Measurements from ENCODE around the gene LRIF1. TPM values are rescaled to one million over a fixed set of nuclear protein-coding genes. Genes with fewer than 3 reads are reported as not detected.

Gene LRIF1
- total and polyA plus RNA-seq, 2 of the 4 experiments (the other 2 are of a cell fraction), result 5.4 to 6.8 TPM

DNA sequence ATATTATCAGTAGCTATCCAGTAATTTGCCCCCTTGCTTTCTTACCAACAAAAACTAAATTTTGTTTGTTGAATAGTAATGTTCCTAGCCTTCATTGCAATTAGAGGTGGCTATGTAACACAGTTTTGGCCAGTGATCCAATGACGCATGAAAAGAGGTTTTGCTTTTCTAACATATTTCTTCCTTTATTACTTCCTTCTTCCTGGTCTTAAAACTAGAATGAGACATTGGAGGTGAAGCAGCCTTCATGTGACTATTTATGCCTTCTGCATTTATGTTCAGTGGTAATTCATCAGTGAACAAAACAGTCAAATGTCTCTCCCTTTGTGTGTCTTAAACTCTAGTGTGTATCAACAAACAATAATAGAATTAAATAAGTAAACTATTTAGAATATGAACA lies 35.5 kb downstream of the LRIF1 start:
- WGBS, 2 experiments (ENCODE audit: extremely low coverage in 2 of 2, insufficient read length in 1 of 2), result no CpG with 5 or more reads among the region's 1 CpG
- in situ Hi-C loops (cut with MboI; ENCODE audit: low sequenced_read_pairs), result no loop called here

More for the DNA sequence above, 35.5 kb downstream of the LRIF1 start:
- H2BK15ac ChIP-seq (ENCODE audit: low read depth, low read length), result no peak overlapping the region
- no peak overlapping the region for H3K56ac ChIP-seq (ENCODE audit: extremely low read depth, insufficient read depth, low read length)
- no peaks in the 10 kb centered on the region for H3K27me3 ChIP-seq (ENCODE audit: control insufficient read depth, insufficient read depth, low read length)
- no peak overlapping the region for H3K9ac ChIP-seq (ENCODE audit: low read depth, low read length)
- no peak overlapping the region for H3K18ac ChIP-seq (ENCODE audit: low read depth, low read length)
- H2BK20ac ChIP-seq (ENCODE audit: low read depth, low read length), result no peak overlapping the region
- H3K14ac ChIP-seq (replicated peaks; ENCODE audit: low read depth, low read length), result no peak overlapping the region
- H3K9me3 ChIP-seq (ENCODE audit: control insufficient read depth, insufficient read depth, low read length), result no peaks in the 10 kb centered on the region
- intact Hi-C loops (cut with micrococcal nuclease) (no loop called here), dilution Hi-C loops (cut with HindIII; ENCODE audit: low sequenced_read_pairs, unreplicated experiment) (no loop called here)
- H3K4ac ChIP-seq (ENCODE audit: low read depth, low read length), result no peak overlapping the region
- no peak overlapping the region for H2AK5ac ChIP-seq (ENCODE audit: low read depth, low read length)
- no TSS peak for BruUV-seq (replicated peaks)
- TF ChIP-seq BHLHE40 (IDR thresholded peaks at IDR 0.05; ENCODE audit: low read depth, low read length) (no peak), NFE2L2 (IDR thresholded peaks at IDR 0.05; ENCODE audit: low read depth, low read length) (no peak), CHD1 (IDR thresholded peaks at IDR 0.05; ENCODE audit: low read depth, low read length) (no peak), SMC3 (IDR thresholded peaks at IDR 0.05; ENCODE audit: low read depth, low read length) (no peak), CEBPB (IDR thresholded peaks at IDR 0.05; ENCODE audit: low read depth, low read length) (no peak), MAFK (IDR thresholded peaks at IDR 0.05; ENCODE audit: low read depth, low read length) (no peak)
- TF ChIP-seq, protein P1, sequence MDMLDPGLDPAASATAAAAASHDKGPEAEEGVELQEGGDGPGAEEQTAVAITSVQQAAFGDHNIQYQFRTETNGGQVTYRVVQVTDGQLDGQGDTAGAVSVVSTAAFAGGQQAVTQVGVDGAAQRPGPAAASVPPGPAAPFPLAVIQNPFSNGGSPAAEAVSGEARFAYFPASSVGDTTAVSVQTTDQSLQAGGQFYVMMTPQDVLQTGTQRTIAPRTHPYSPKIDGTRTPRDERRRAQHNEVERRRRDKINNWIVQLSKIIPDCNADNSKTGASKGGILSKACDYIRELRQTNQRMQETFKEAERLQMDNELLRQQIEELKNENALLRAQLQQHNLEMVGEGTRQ (IDR thresholded peaks at IDR 0.05; ENCODE audit: low read depth, low read length), result no peak
- CTCF ChIA-PET, result no interaction called here
- H3K79me1 ChIP-seq (ENCODE audit: low read depth in 1 of 2, low read length in 2 of 2), result no peaks in the 10 kb centered on the region
- no peak overlapping the region for H2AFZ ChIP-seq (replicated peaks; ENCODE audit: low read length, poor library complexity)
- no peak overlapping the region for H3K23ac ChIP-seq (ENCODE audit: low read depth, low read length)
- H4K5ac ChIP-seq (ENCODE audit: low read depth, low read length), result no peak overlapping the region
- no peak overlapping the region for H2BK120ac ChIP-seq (ENCODE audit: low read depth, low read length)
- no peaks in the 10 kb centered on the region for H4K20me1 ChIP-seq (ENCODE audit: insufficient read depth, low read length)
- no peak overlapping the region for H2BK5ac ChIP-seq (ENCODE audit: low read depth, low read length, poor library complexity, severe bottlenecking)
- H2AK9ac ChIP-seq (replicated peaks; ENCODE audit: low read depth, low read length, poor library complexity), result no peak overlapping the region
- H3K9me1 ChIP-seq (ENCODE audit: insufficient read depth, low read length), result no peaks in the 10 kb centered on the region
- no peak overlapping the region for H4K8ac ChIP-seq (ENCODE audit: low read depth in 2 of 2, low read length in 2 of 2)
- POLR2A ChIA-PET (ENCODE audit: unreplicated experiment), result no interaction called here
- DNase-seq, result no peak
- no peak overlapping the region for H3K4me3 ChIP-seq (ENCODE audit: insufficient read depth, low read depth, low read length)
- no peak overlapping the region for H3K27ac ChIP-seq (ENCODE audit: insufficient read depth, low read length)
- no peaks in the 10 kb centered on the region for H3K4me1 ChIP-seq (ENCODE audit: control insufficient read depth, insufficient read depth, low read length)
- no peak overlapping the region for H4K91ac ChIP-seq (ENCODE audit: insufficient read depth, low read depth, low read length)
- no peaks in the 10 kb centered on the region for H3K36me3 ChIP-seq (ENCODE audit: control insufficient read depth, insufficient read depth, low read length)
- H3K4me2 ChIP-seq (ENCODE audit: low read depth, low read length), result no peak overlapping the region
- no peak for ATAC-seq (ENCODE audit: low read depth)
